Vagina (tissue), 2 donors: ENCODE measurements around the gene AGFG1.
"Not testable (repeated sequence)": the region's sequence is repeated elsewhere in the genome, so short reads cannot be mapped to it uniquely, and the experiment has no call there.

Experiments
- CTCF ChIP-seq, 3 experiments: fragments of 450-650 bp in 2 of 3; fragments of 200-600 bp in 1 of 3; sonication (generic) in 1 of 3; IDR thresholded peaks; one replicate each; pipeline ENCODE4 v1.5.1; 2017 to 2019; ENCODE audit warnings: antibody characterized with exemption in 3 of 3, mild to moderate bottlenecking in 2 of 3, moderate library complexity in 2 of 3
- POLR2AphosphoS5 ChIP-seq, 2 donors: sonication (generic); formaldehyde crosslinking; IDR thresholded peaks; one replicate each; pipeline ENCODE4 v1.9.0; 2017; ENCODE audit warnings: antibody characterized with exemption in 2 of 2, mild to moderate bottlenecking in 2 of 2, low read depth in 1 of 2; ENCODE audit not compliant: insufficient read depth in 1 of 2

- TF ChIP-seq CTCF (IDR thresholded peaks at IDR 0.05) = not testable (repeated sequence)
- peak in 1 of 2 donors; percentile 10 for TF ChIP-seq POLR2AphosphoS5 (IDR thresholded peaks at IDR 0.05; ENCODE audit: insufficient read depth in 1 of 2, low read depth in 1 of 2)
Observed at GRCh38 chr2:227518278-227518865, 46.4 kb downstream of the AGFG1 start.
